ENCODE results near the gene FAM161B.
"Not testable (repeated sequence)": the region's sequence is repeated elsewhere in the genome, so short reads cannot be mapped to it uniquely, and the experiment has no call there.

Gene FAM161B

DNA sequence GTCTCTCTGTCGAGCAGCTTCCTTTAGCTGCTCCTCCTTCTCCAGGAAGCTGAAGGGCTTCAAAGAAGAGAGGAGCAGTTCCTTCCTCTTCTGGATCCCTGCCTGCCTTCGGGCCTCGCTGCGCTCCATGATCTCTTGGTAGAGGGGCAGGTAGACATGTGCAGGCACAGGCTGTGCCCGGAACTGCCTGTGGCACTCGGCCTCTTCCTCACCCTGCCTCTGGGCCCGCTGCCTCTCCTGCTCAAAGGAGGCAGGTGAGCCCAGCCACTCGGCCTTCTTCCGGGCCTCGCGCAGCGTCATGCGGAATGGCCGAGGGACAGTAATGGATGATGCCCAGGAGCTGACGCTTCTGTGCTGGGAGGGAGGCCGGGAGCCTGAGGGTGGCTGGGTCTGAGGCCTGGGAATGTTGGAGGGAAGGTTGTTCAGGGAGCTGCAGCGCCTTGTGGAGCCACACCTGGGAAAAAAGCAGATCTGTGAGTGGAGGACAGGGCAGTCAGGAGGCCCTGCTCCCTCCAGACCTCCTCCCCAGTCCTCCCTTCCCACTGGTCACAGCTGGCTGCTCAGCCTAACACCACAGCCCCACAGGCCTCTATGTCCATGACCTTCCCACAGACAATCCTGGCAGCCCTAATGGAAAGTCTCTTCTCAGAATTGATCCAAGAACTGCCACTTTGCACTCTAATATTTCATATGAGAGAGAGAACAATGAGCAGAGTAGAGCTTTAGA lies 5.3 kb downstream of the FAM161B start:
- peak; percentile 7 for DNase-seq (ENCODE audit: low read depth, low spot score)

DNA sequence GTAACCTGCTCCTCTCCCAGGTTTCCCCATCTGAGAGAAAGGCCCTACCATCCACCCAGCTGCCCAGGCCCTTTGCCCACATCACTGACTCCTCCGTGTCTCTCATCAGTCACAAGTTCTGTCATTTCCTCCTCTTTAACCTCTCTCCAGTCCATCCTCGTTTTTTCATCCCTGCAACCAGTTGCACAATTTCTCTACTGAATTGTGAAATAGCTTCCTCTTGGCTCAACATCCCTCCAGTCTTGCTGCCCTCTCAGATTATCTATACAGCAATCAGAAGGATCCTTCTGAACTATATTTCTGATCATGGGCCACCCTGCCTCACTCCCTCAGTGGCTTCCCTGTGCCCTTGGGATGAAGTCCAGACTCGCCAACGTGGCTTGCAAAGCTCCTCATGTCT lies 6.8 kb downstream of the FAM161B start:
- no peak for DNase-seq (ENCODE audit: low read depth, low spot score)

DNA sequence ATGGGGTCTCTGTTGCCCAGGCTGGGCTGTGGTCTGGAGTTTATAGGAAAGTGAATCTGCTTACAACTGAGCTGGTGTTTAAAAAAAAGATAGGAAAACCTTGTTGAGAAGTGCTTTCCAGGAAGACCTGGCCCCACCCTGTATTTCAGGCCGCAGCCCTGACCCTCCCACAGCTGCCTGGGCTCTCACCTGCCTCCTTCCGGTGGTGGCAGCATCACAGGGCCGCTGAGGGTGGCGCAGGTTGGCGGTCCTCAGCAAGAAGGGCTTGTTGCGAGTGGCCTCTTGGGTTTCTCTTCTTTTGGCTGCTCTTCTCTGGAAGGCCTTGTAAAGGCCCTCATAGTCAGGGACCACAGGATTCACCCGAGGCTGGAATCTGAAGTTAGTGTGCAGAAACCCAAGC lies 7.7 kb downstream of the FAM161B start:
- no peak for DNase-seq (ENCODE audit: low read depth, low spot score)

- no peak for DNase-seq (ENCODE audit: low read depth, low spot score)
Observed at GRCh38 chr14:73937012-73937411, 12.9 kb downstream of the FAM161B start.

DNA sequence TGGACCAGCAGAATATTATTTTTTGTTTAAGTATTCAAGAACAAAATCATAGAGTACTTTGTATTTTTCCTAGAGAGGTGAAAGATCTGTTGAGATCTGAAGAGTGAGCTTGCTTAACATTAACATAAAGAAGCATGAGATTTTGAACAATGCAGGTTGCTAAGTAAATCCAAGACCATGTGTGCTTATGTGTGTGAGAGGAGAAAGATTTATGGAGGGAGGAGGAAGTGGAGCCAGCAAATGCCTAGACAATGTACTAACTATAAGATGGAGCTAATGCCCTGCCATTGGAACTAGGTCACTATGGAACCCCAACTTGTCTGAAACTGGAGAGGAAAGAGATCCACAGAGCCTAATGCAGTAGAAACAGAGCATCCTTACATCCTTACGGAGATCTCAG lies 13.3 kb downstream of the FAM161B start:
- no peak for DNase-seq (ENCODE audit: low read depth, low spot score)

- no peak for DNase-seq (ENCODE audit: low read depth, low spot score)
Observed at GRCh38 chr14:73935666-73936065, 14.2 kb downstream of the FAM161B start.

GRCh38 chr14:73924337-73924736 lies 25.6 kb downstream of the FAM161B start:
- peak; percentile 36 for DNase-seq (ENCODE audit: low read depth, low spot score)

GRCh38 chr14:73919457-73919856 lies 30.4 kb downstream of the FAM161B start:
- not testable (repeated sequence) for DNase-seq (ENCODE audit: low read depth, low spot score)

DNA sequence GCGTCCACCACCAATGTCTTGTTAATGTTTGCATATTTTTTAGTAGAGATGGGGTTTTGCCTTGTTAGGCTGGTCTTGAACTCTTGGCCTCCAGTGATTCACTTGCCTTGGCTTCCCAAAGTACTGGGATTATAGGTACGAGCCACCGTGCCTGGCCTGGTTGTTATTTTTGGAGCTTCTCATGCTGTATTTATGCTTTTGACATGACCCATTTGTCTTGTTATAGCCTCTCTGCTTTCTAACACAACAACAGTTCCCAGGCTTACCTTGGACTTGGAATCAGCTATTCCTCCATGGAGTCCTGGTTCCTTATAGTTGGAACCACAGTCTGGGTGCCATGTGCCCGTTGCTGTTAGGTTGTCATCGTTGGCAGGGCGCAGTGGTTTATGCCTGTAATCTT lies 33.6 kb downstream of the FAM161B start:
- no peak for DNase-seq (ENCODE audit: low read depth, low spot score)

DNA sequence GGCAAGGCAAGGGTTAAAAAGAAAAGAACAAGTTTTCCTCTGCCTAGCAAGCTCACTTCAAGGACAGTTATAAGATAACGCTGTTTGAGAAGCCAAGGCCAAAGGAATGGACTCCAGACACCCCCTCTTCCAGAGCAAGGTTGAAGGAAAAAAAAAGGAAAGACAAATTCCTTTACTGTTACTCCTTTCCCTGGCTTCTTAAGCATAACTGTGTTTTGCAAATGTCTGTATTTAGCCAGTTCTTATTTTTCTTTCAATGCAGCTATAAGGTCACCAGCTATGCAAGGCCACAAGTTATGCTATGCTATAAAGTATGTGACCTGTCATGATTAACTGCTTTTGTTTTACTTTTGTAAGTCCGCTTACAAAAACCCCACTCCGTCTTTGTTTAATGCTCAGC lies 36.6 kb downstream of the FAM161B start:
- no peak for DNase-seq (ENCODE audit: low read depth, low spot score)

GRCh38 chr14:73909681-73910080 lies 40.2 kb downstream of the FAM161B start:
- DNase-seq (ENCODE audit: low read depth, low spot score) = no peak

- DNase-seq (ENCODE audit: low read depth, low spot score) = no peak
Observed at GRCh38 chr14:73903028-73903427, 46.9 kb downstream of the FAM161B start.

DNA sequence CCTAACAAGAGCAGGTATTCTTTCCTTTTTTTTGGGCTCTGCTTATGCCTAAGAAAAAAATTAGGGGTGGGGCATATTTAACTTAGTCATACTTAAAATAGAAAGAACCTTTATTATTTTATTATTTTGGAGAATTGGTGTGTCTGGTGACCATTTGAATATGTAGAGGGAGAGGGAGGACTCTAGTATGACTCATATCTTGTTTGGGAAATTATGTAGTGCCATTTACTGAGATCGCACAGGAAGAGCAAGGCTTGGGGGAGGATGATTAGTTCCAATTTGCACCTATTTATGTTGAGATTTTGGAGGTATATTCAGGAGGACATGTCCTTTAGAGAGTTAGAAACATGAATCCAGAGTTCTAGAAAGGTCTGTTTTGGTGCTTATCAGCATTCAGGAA lies 53.4 kb downstream of the FAM161B start:
- DNase-seq (ENCODE audit: low read depth, low spot score) = no peak

DNA sequence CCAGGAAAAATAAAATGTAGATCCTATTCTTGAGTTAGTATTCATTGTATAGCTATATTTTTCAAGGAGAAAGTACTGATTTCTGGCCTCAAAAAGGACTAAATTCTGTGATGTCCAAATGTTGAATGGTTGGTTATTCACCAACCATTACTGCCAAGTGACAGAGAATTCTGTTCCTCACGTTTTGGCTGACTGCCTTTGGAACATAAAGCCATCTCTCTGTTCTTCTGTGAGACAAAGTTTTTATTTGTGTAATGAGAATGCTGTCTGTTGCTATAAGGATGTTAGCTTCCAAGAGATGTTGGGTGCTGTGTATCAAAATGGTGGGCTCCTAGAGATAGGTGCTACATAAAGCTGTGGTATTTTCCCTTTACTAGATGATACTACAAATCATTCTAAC lies 54.0 kb downstream of the FAM161B start:
- DNase-seq (ENCODE audit: low read depth, low spot score) = no peak

GRCh38 chr14:73894180-73894687 lies 55.7 kb downstream of the FAM161B start:
- not testable (repeated sequence) for DNase-seq (ENCODE audit: low read depth, low spot score)

DNA sequence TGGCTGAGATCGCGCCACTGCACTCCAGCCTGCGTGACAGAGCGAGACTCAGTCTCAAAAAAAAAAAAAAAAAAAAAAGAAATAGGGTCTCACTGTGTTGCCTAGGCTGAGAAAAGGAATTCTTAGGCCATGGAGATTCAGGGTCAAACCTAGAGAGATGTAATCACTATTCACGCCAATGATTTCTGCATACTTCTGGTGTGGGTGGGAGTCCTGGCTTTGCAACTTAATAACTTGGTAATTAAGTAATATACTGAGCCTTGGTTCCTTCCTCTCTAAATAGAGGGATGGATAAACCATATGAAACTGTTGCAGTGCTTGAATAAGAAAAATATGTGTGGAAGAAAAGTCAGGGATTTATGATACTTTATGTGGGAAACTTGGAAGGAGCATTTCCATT lies 60.5 kb downstream of the FAM161B start:
- DNase-seq (ENCODE audit: low read depth, low spot score) = no peak

GRCh38 chr14:73888971-73889370 lies 60.9 kb downstream of the FAM161B start:
- no peak for DNase-seq (ENCODE audit: low read depth, low spot score)

GRCh38 chr14:73888460-73888725 lies 61.5 kb downstream of the FAM161B start:
- no peak for DNase-seq (ENCODE audit: low read depth, low spot score)

DNA sequence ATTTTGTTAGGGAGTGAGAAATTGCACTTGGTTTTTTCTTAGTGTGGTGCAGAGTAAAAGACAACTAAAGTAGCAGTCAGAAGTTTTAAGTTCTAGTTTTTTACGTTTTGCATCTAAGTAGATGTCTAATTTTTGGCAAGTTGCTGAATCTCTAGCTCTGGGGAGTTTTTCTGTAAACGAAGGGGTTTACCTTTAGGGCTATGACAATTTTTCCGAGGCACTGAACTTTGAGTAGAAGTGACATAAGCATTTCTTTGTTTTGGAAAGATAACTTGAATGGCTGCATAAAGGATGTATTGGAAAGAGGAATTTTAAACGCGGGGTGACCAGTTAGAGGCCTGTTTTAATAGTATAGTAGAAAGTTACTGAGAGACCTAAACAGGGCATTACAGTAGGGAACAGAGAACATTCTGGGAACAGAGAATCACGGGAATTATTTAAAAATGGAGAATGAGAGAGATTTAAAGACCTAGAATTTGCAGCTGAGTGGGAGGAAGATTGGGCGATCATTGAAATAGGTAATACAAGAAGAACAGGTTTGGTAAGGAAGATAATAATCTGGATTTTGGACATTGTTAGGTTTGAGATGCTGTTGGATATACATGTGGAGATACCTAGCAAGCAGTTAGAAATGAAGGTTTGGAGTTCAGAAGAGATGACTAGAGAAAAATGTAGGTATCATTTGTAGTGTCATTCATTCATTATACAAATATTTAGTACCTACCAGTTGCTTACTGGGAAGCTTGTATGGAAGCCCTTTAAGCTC lies 62.0 kb downstream of the FAM161B start:
- no peak for DNase-seq (ENCODE audit: low read depth, low spot score)

- no peak for DNase-seq (ENCODE audit: low read depth, low spot score)
Observed at GRCh38 chr14:73887318-73887616, 62.6 kb downstream of the FAM161B start.

DNA sequence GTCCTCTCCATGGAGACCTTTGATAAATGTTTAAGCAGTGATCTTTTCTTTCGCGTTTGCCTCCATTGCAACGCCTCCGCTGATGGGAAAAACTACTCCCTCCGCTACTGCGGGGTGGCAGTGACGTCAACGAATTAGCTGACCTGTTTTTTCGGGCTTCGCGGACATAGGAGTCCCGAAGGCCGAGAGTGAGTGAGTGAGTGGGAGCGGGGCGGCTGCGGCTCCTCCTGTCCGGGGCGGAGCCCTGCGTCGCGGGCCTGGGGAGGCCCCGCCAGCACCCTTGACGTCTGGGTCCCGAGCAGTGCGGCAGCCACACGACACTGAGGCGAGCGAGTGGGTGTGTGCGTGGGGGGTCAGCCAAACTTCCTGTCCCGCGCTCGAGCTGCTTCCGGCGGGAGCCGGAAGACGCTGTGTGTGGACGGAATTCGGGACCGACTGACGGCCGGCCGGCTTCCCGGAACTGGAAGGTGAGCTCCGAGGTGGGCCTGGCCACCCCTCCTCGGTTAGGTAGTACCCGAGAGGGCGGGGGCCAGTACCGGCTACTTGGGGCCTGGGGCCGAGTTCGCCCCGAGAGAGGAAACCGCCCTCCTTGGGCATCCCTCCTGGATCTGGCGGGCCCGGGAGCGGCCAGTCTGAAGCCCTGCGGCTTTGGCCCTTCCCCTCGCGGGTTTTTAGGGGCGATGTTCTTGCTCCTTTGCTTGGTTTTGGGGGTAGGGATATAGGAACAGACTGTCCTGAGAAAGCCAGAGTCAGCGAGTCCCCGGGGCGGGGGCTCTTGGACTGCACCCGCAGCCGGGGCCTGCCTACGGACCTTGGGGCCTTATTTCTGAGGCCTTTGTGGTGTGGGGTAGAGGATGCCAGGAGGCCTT lies 63.2 kb downstream of the FAM161B start, which contains the start of gene ZNF410:
TSS of gene ZNF410 (plus strand) at position 411 of the 869 bp plus-strand sequence. CDS start 5,317 bp downstream, outside the sequence.
- DNase-seq (ENCODE audit: low read depth, low spot score) = peak; percentile 96

DNA sequence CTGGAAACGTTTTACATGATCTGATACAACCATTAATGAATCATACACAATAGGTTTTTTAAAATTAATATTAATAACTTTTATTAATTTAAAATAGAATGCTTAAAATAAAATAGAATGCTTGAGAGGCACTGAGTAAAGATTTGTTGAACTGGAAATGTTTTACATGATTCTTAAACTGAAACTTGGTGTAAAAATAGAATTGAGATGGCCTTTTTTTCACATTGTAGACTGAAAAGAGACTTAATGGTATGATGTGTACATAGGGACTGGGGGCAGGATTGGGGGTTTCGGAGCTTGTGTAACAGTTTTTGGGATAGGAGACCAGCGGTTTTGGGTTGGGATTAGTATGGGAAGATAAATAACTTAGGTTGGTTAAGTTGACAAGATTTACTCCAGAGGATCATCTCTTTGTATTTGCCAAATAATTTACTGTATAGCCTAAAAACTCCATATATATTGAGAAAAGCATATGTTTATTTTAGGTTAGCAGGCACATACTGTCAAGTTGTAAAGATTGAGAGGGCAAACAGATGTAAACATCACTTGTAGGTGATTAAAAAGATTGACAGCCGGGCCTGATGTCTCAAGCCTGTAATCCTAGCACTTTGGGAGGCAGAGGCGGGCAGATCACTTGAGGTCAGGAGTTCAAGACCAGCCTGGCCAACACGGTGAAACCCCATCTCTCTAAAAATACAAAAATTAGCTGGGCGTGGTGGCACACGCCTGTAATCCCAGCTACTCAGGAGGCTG lies 65.3 kb downstream of the FAM161B start:
- DNase-seq (ENCODE audit: low read depth, low spot score) = no peak
